Measurements from ENCODE around the gene MORN1. TPM values are rescaled to one million over a fixed set of nuclear protein-coding genes. Genes with fewer than 3 reads are reported as not detected.

The MORN1 gene
- total and polyA plus RNA-seq, 10 of the 15 experiments (the other 5 are each of a cell fraction or from before 2014, with no cell fraction given), result 0.76 to 7.9 (median 5.5) TPM

DNA sequence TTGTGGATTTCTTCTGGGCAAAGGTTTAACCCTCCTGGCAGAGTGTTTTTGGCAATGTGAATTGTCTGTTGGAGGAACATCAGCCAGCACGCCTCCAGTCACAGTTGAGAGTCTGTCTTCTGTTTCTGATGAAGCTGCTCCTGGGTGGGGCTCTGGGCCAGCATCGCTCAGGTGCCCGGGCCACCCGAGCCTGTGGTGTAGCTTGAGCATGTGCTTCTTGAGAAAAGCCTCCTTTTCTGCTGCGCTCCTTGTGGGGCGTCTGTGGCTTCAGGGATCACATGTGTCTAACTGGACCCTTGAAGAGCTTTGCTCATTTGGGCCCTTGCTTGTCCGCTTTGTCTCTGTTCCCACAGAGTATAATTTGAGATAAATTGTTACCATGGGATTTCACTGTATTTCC is 7.5 kb upstream of the MORN1 start:
- DNase-seq (ENCODE audit: low read depth, low spot score) (no peak), FAIRE-seq (no peak), ATAC-seq (no peak)
- ChIA-PET CTCF (no interaction called here), SMC1A (ENCODE audit: uncharacterized antibody, unreplicated experiment) (no interaction called here), RAD21 (ENCODE audit: unreplicated experiment) (no interaction called here), POLR2A (no interaction called here)
- in situ Hi-C loops (cut with MboI), result no loop called here
- Histone ChIP-seq H3K36me3 (ENCODE audit: control insufficient read depth in 2 of 2, insufficient read depth in 2 of 2, low read length in 1 of 2) (peaks cover 13 to 33% of the 10 kb centered on the region in 2 experiments), H3K4me3 (no peak overlapping the region), H3K9ac (ENCODE audit: control insufficient read depth, insufficient read depth, low read length) (no peak overlapping the region), H3K27ac (ENCODE audit: control insufficient read depth, insufficient read depth) (no peak overlapping the region), H3K79me2 (ENCODE audit: control insufficient read depth, insufficient read depth, low read length) (peaks cover 13% of the 10 kb centered on the region), H3K9me3 (replicated peaks; ENCODE audit: control insufficient read depth, insufficient read depth, low read length) (no peaks in the 10 kb centered on the region), H4K20me1 (ENCODE audit: control insufficient read depth, insufficient read depth) (no peaks in the 10 kb centered on the region), H2AFZ (ENCODE audit: control insufficient read depth, low read depth, low read length) (no peak overlapping the region), H3K27me3 (replicated peaks in 1 of 2; ENCODE audit: control insufficient read depth in 2 of 2, insufficient read depth in 2 of 2, low read length in 1 of 2) (no peaks in the 10 kb centered on the region), H3K4me2 (ENCODE audit: control insufficient read depth, insufficient read depth) (no peak overlapping the region), H3K4me1 (ENCODE audit: control insufficient read depth, insufficient read depth, low read length) (no peaks in the 10 kb centered on the region)
- no TSS peak for BruUV-seq (replicated peaks)
- intact Hi-C loops (cut with micrococcal nuclease; ENCODE audit: unreplicated experiment), result no loop called here
- TF ChIP-seq ZNF24 (IDR thresholded peaks at IDR 0.05) (no peak), POLR2A (IDR thresholded peaks at IDR 0.05; ENCODE audit: low read depth, low read length) (0 out of 2 replicates have a peak, but pooled peaks have one; percentile 14)
- 90% methylated on average over 7 of the region's 7 CpGs for WGBS (ENCODE audit: insufficient coverage, insufficient replicate concordance, low lambda C conversion rate, missing lambda C conversion rate)

DNA sequence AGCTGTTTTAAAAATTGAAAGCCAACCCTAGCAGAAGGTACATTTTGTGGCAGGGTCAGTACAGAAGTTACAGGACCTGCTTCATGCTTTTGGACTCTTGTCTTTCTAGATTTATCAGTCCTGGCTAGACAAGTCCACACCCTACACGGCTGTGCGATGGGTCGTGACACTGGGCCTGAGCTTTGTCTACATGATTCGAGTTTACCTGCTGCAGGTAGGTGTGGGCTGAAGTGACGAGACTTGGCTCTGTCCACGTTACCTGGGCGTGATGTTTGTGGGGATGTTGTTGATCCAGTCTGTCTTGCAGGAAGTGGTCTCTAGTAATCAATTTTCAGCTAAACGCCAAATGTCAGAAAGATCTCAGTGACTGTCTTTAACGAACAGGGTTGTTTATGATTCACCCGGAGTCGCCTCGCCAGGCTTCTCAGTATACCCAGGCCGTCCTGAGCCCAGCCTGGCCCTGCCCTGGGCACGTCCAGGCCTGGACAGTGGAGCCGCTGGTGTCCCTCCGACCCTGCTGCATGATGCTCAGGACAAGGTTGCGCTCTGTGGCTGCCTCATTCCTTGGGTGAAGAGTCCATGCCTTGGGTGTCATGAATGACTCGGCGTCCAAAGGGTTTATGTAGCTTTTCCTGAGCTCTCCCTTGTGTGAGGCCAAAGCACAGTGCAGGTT is 5.8 kb upstream of the MORN1 start:
- Histone ChIP-seq H4K20me1 (ENCODE audit: control insufficient read depth, insufficient read depth) (no peaks in the 10 kb centered on the region), H3K79me2 (ENCODE audit: control insufficient read depth, insufficient read depth, low read length) (peaks cover 31% of the 10 kb centered on the region), H3K9me3 (replicated peaks; ENCODE audit: control insufficient read depth, insufficient read depth, low read length) (no peaks in the 10 kb centered on the region), H2AFZ (ENCODE audit: control insufficient read depth, low read depth, low read length) (no peak overlapping the region), H3K27me3 (replicated peaks in 1 of 2; ENCODE audit: control insufficient read depth in 2 of 2, insufficient read depth in 2 of 2, low read length in 1 of 2) (no peaks in the 10 kb centered on the region), H3K4me1 (ENCODE audit: control insufficient read depth, insufficient read depth, low read length) (peaks cover 9% of the 10 kb centered on the region), H3K9ac (ENCODE audit: control insufficient read depth, insufficient read depth, low read length) (no peak overlapping the region), H3K27ac (ENCODE audit: control insufficient read depth, insufficient read depth) (no peak overlapping the region), H3K4me3 (no peak overlapping the region), H3K4me2 (ENCODE audit: control insufficient read depth, insufficient read depth) (no peak overlapping the region), H3K36me3 (ENCODE audit: control insufficient read depth in 2 of 2, insufficient read depth in 2 of 2, low read length in 1 of 2) (peaks cover 15 to 29% of the 10 kb centered on the region in 2 experiments)
- no peak for FAIRE-seq
- RAD21 ChIA-PET (ENCODE audit: unreplicated experiment), result no interaction called here
- CTCF ChIA-PET, result interaction anchor here (1.1 kb wide), 1 partner anchor 202 kb away, joined by 4 read pairs; the partner anchor contains the start of gene FAAP20
- no peak for DNase-seq (ENCODE audit: low read depth, low spot score)
- no TSS peak for BruUV-seq (replicated peaks)
- no peak for ATAC-seq
- intact Hi-C loops (cut with micrococcal nuclease; ENCODE audit: unreplicated experiment), result no loop called here
- 97% methylated on average over 19 of the region's 19 CpGs for WGBS (ENCODE audit: insufficient coverage, insufficient replicate concordance, low lambda C conversion rate, missing lambda C conversion rate)
- in situ Hi-C loops (cut with MboI), result no loop called here
- SMC1A ChIA-PET (ENCODE audit: uncharacterized antibody, unreplicated experiment), result no interaction called here
- TF ChIP-seq POLR2A (IDR thresholded peaks at IDR 0.05; ENCODE audit: low read depth, low read length) (peak; percentile 56; the same call in 1 of the 2 replicates), WRNIP1 (IDR thresholded peaks at IDR 0.05; ENCODE audit: borderline replicate concordance, low read depth, low read length) (no peak)
- POLR2A ChIA-PET, result no interaction called here

Measured in GM12878 (cell line).